ENCODE measurements around the gene SASS6.

DNA sequence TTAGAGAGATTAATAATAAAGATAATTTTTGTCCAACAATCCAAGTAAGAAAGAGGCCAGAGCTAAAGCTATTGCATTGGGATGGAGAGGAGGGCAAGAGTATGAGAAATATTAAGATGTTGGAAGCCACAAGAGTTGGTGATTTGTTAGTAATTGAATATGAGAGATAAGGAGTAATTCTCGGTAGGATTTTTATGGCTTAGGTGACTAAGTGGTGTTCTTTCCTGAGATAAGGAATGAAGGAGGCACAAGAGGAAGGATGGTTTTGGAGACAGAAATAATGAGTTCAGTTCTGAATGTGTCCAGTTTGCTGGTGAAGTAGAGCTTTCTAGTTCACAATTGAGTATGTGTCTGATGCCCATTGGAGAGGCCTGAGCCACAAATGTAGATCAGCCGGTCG lies 9.6 kb upstream of the SASS6 start:
- TF ChIP-seq ZNF175 (CRISPR knock-in tag; IDR thresholded peaks at IDR 0.05; ENCODE audit: low read depth), result no peak
- TF ChIP-seq SIX5 (IDR thresholded peaks at IDR 0.05; ENCODE audit: borderline replicate concordance in 1 of 2, insufficient read depth in 1 of 2, low read depth in 1 of 2, low read length in 2 of 2), result no peak
- TF ChIP-seq, protein P1, sequence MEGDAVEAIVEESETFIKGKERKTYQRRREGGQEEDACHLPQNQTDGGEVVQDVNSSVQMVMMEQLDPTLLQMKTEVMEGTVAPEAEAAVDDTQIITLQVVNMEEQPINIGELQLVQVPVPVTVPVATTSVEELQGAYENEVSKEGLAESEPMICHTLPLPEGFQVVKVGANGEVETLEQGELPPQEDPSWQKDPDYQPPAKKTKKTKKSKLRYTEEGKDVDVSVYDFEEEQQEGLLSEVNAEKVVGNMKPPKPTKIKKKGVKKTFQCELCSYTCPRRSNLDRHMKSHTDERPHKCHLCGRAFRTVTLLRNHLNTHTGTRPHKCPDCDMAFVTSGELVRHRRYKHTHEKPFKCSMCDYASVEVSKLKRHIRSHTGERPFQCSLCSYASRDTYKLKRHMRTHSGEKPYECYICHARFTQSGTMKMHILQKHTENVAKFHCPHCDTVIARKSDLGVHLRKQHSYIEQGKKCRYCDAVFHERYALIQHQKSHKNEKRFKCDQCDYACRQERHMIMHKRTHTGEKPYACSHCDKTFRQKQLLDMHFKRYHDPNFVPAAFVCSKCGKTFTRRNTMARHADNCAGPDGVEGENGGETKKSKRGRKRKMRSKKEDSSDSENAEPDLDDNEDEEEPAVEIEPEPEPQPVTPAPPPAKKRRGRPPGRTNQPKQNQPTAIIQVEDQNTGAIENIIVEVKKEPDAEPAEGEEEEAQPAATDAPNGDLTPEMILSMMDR (IDR thresholded peaks at IDR 0.05 in 2 of 3, conservative IDR thresholded peaks at IDR 0.05 in 1 of 3; ENCODE audit: insufficient read depth in 2 of 3, low read depth in 1 of 3, low read length in 3 of 3), result no peak
- no peak for TF ChIP-seq ASH1L (IDR thresholded peaks at IDR 0.05; ENCODE audit: borderline replicate concordance, low read depth, partially characterized antibody)
- TF ChIP-seq MXI1 (IDR thresholded peaks at IDR 0.05; ENCODE audit: low read depth, low read length), result no peak
- TF ChIP-seq, protein P2, sequence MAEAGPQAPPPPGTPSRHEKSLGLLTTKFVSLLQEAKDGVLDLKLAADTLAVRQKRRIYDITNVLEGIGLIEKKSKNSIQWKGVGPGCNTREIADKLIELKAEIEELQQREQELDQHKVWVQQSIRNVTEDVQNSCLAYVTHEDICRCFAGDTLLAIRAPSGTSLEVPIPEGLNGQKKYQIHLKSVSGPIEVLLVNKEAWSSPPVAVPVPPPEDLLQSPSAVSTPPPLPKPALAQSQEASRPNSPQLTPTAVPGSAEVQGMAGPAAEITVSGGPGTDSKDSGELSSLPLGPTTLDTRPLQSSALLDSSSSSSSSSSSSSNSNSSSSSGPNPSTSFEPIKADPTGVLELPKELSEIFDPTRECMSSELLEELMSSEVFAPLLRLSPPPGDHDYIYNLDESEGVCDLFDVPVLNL (CRISPR knock-in tag; IDR thresholded peaks at IDR 0.05; ENCODE audit: low read depth), result no peak
- TF ChIP-seq TAF1 (IDR thresholded peaks at IDR 0.05; ENCODE audit: control insufficient read depth, extremely low read depth, insufficient read depth, low read length, severe bottlenecking), result no peak

Data from K562 (cell line).